Measurements from ENCODE around the gene MCEE.
A peak's percentile ranks its signal among the peaks of the same experiment; 100 is the strongest.
"Not testable (repeated sequence)": the region's sequence is repeated elsewhere in the genome, so short reads cannot be mapped to it uniquely, and the experiment has no call there.

The MCEE gene

GRCh38 chr2:71126957-71127356, 3.1 kb downstream of the MCEE start:
- DNase-seq = no peak

- no peak for DNase-seq
Observed at GRCh38 chr2:71125506-71126294, 4.3 kb downstream of the MCEE start.

GRCh38 chr2:71122387-71123298, 7.4 kb downstream of the MCEE start:
- no peak for DNase-seq

GRCh38 chr2:71121479-71121878, 8.6 kb downstream of the MCEE start:
- DNase-seq = no peak

GRCh38 chr2:71120195-71120594, 9.8 kb downstream of the MCEE start:
- DNase-seq = no peak

- no peak for DNase-seq
Observed at GRCh38 chr2:71117063-71117462, 13.0 kb downstream of the MCEE start.

- no peak for DNase-seq
Observed at GRCh38 chr2:71113843-71114242, 16.2 kb downstream of the MCEE start.

GRCh38 chr2:71108091-71108490, 21.9 kb downstream of the MCEE start:
- no peak for DNase-seq

GRCh38 chr2:71106463-71106862, 23.6 kb downstream of the MCEE start:
- DNase-seq = not testable (repeated sequence)

GRCh38 chr2:71103809-71104208, 26.2 kb downstream of the MCEE start:
- DNase-seq = no peak

- no peak for DNase-seq
Observed at GRCh38 chr2:71102981-71103681, 26.9 kb downstream of the MCEE start.

- no peak for DNase-seq
Observed at GRCh38 chr2:71101656-71102055, 28.4 kb downstream of the MCEE start.

GRCh38 chr2:71100195-71100964, 29.6 kb downstream of the MCEE start:
- peak; percentile 28 to 49 for DNase-seq

- DNase-seq = not testable (repeated sequence)
Observed at GRCh38 chr2:71092491-71093260, 37.4 kb downstream of the MCEE start.

- not testable (repeated sequence) for DNase-seq
Observed at GRCh38 chr2:71091808-71092207, 38.2 kb downstream of the MCEE start.

- DNase-seq = not testable (repeated sequence)
Observed at GRCh38 chr2:71089475-71089874, 40.6 kb downstream of the MCEE start.

GRCh38 chr2:71085325-71086003, 44.6 kb downstream of the MCEE start:
- peak in 1 of 2 experiments; percentile 21 for DNase-seq

- DNase-seq = not testable (repeated sequence)
Observed at GRCh38 chr2:71083752-71084312, 46.2 kb downstream of the MCEE start.

- DNase-seq = not testable (repeated sequence)
Observed at GRCh38 chr2:71083297-71083696, 46.7 kb downstream of the MCEE start.

- no peak for DNase-seq
Observed at GRCh38 chr2:71082402-71083252, 47.4 kb downstream of the MCEE start.

Measured in SHP77 (cell line).